Stimulated activated CD4-positive, alpha-beta T cell treated with anti-CD3 and anti-CD28 coated beads, TNF-alpha, amount 100 ng/mL, for 24 hours (primary cell): ENCODE measurements around the gene DLX4.

Source experiments
- DNase-seq, 3 experiments: peaks; one replicate each; pipeline ENCODE4 v3.0.0-alpha.2; 2020; ENCODE audit warnings: low read depth in 3 of 3

The DLX4 gene

GRCh38 chr17:50014471-50015088 is 45.6 kb downstream of the DLX4 start:
- DNase-seq: no peak

- DNase-seq: no peak
Measured at GRCh38 chr17:50015146-50015545, 46.2 kb downstream of the DLX4 start.

- DNase-seq: no peak
Measured at GRCh38 chr17:50018909-50019308, 49.9 kb downstream of the DLX4 start.

- no peak for DNase-seq
Measured at GRCh38 chr17:50020841-50021599, 52.0 kb downstream of the DLX4 start.

- no peak for DNase-seq
Measured at GRCh38 chr17:50021681-50022370, 52.8 kb downstream of the DLX4 start.

- DNase-seq: no peak
Measured at GRCh38 chr17:50022463-50023130, 53.6 kb downstream of the DLX4 start.

- no peak for DNase-seq
Measured at GRCh38 chr17:50023520-50023919, 54.5 kb downstream of the DLX4 start.
